ENCODE data around the gene DHRS7.

Gene DHRS7

GRCh38 chr14:60165547-60165876 is 314 bp upstream of the DHRS7 start:
- Histone ChIP-seq H3K79me2 (ENCODE audit: insufficient read depth, low read length) (peaks cover 46% of the 10 kb centered on the region), H3K4me3 (ENCODE audit: low read length, poor library complexity, severe bottlenecking) (peak overlapping the region; percentile 83), H2AFZ (ENCODE audit: low read length) (peak overlapping the region; percentile 88), H3K4me2 (ENCODE audit: low read depth, low read length, poor library complexity, severe bottlenecking) (peak overlapping the region; percentile 85), H3K9ac (ENCODE audit: low read depth, low read length, poor library complexity, severe bottlenecking) (peak overlapping the region; percentile 96), H3K36me3 (ENCODE audit: insufficient read depth, low read length) (no peaks in the 10 kb centered on the region), H4K20me1 (ENCODE audit: insufficient read depth, low read length, poor library complexity, severe bottlenecking) (peaks cover 7% of the 10 kb centered on the region), H3F3A (ENCODE audit: low read depth) (no peaks in the 10 kb centered on the region), H3K9me2 (replicated peaks; ENCODE audit: low read depth, low read length) (no peaks in the 10 kb centered on the region), H3K27me3 (ENCODE audit: insufficient read depth, low read length, poor library complexity, severe bottlenecking) (no peaks in the 10 kb centered on the region), H3K4me1 (ENCODE audit: insufficient read depth, low read length, poor library complexity, severe bottlenecking) (peaks cover 30% of the 10 kb centered on the region), H3K9me3 (ENCODE audit: insufficient read depth, low read depth, low read length) (no peaks in the 10 kb centered on the region)
- TF ChIP-seq EZH2phosphoT487 (IDR thresholded peaks at IDR 0.05; ENCODE audit: borderline replicate concordance) = no peak
- TF ChIP-seq, protein P1, sequence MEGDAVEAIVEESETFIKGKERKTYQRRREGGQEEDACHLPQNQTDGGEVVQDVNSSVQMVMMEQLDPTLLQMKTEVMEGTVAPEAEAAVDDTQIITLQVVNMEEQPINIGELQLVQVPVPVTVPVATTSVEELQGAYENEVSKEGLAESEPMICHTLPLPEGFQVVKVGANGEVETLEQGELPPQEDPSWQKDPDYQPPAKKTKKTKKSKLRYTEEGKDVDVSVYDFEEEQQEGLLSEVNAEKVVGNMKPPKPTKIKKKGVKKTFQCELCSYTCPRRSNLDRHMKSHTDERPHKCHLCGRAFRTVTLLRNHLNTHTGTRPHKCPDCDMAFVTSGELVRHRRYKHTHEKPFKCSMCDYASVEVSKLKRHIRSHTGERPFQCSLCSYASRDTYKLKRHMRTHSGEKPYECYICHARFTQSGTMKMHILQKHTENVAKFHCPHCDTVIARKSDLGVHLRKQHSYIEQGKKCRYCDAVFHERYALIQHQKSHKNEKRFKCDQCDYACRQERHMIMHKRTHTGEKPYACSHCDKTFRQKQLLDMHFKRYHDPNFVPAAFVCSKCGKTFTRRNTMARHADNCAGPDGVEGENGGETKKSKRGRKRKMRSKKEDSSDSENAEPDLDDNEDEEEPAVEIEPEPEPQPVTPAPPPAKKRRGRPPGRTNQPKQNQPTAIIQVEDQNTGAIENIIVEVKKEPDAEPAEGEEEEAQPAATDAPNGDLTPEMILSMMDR (conservative IDR thresholded peaks at IDR 0.05; ENCODE audit: low read length) = no peak; the same call in 1 of the 2 replicates

DNA sequence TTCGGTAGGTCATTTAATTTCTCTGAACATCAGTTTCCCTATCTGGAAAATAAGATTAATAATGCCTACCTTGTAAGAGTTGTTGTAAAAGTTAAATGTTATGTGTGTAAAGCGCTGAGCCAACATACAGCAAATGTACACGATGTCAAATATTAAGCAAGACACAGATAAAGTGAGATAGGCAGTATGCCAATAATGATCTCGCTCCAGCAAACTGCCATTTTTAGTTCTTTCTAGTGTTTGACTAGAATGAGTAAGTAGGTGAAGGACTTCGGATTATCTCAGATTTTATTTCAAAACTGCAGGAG is 840 bp downstream of the DHRS7 start:
- Histone ChIP-seq H3F3A (ENCODE audit: low read depth) (no peaks in the 10 kb centered on the region), H2AFZ (ENCODE audit: low read length) (peak overlapping the region; percentile 88), H3K4me2 (ENCODE audit: low read depth, low read length, poor library complexity, severe bottlenecking) (peak overlapping the region; percentile 85), H3K79me2 (ENCODE audit: insufficient read depth, low read length) (peaks cover 56% of the 10 kb centered on the region), H3K4me1 (ENCODE audit: insufficient read depth, low read length, poor library complexity, severe bottlenecking) (peaks cover 35% of the 10 kb centered on the region), H4K20me1 (ENCODE audit: insufficient read depth, low read length, poor library complexity, severe bottlenecking) (peaks cover 7% of the 10 kb centered on the region), H3K9me2 (replicated peaks; ENCODE audit: low read depth, low read length) (no peaks in the 10 kb centered on the region), H3K9ac (ENCODE audit: low read depth, low read length, poor library complexity, severe bottlenecking) (peak overlapping the region; percentile 96), H3K36me3 (ENCODE audit: insufficient read depth, low read length) (no peaks in the 10 kb centered on the region), H3K4me3 (ENCODE audit: low read length, poor library complexity, severe bottlenecking) (peak overlapping the region; percentile 83), H3K27me3 (ENCODE audit: insufficient read depth, low read length, poor library complexity, severe bottlenecking) (no peaks in the 10 kb centered on the region), H3K9me3 (ENCODE audit: insufficient read depth, low read depth, low read length) (no peaks in the 10 kb centered on the region)
- TF ChIP-seq EZH2phosphoT487 (IDR thresholded peaks at IDR 0.05; ENCODE audit: borderline replicate concordance) = no peak
- TF ChIP-seq, protein P1 (conservative IDR thresholded peaks at IDR 0.05; ENCODE audit: low read length) = no peak

DNA sequence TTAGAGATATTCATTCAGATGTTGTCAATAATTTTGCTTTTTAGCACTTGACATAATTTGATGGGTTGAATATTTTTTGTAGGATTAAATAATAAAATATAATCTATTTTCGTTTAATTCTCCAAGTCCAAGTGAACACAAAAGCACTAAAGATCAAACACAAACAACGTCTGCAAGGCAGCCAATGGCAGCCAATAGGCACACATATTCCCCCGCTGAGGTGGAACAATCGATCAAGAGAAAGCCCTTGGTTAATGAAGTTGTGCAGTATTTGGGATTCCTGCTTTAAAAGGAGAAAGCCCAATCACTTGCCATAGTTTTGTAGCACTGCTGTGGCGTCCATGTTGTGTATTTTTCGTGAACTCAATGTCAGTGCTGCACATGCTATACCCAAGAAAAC is 1.5 kb downstream of the DHRS7 start:
- no peaks in the 10 kb centered on the region for H3K9me3 ChIP-seq (ENCODE audit: insufficient read depth, low read depth, low read length)
- no peaks in the 10 kb centered on the region for H3K27me3 ChIP-seq (ENCODE audit: insufficient read depth, low read length, poor library complexity, severe bottlenecking)
- peaks cover 63% of the 10 kb centered on the region for H3K79me2 ChIP-seq (ENCODE audit: insufficient read depth, low read length)
- peaks cover 8% of the 10 kb centered on the region for H4K20me1 ChIP-seq (ENCODE audit: insufficient read depth, low read length, poor library complexity, severe bottlenecking)
- peak overlapping the region; percentile 96 for H3K9ac ChIP-seq (ENCODE audit: low read depth, low read length, poor library complexity, severe bottlenecking)
- H2AFZ ChIP-seq (ENCODE audit: low read length) = no peak overlapping the region
- H3K9me2 ChIP-seq (replicated peaks; ENCODE audit: low read depth, low read length) = no peaks in the 10 kb centered on the region
- peaks cover 41% of the 10 kb centered on the region for H3K4me1 ChIP-seq (ENCODE audit: insufficient read depth, low read length, poor library complexity, severe bottlenecking)
- H3F3A ChIP-seq (ENCODE audit: low read depth) = no peaks in the 10 kb centered on the region
- TF ChIP-seq, protein P1 (conservative IDR thresholded peaks at IDR 0.05; ENCODE audit: low read length) = no peak
- no peak for TF ChIP-seq EZH2phosphoT487 (IDR thresholded peaks at IDR 0.05; ENCODE audit: borderline replicate concordance)
- H3K4me3 ChIP-seq (ENCODE audit: low read length, poor library complexity, severe bottlenecking) = peak overlapping the region; percentile 83
- H3K4me2 ChIP-seq (ENCODE audit: low read depth, low read length, poor library complexity, severe bottlenecking) = peak overlapping the region; percentile 85
- H3K36me3 ChIP-seq (ENCODE audit: insufficient read depth, low read length) = no peaks in the 10 kb centered on the region
